Measurements from ENCODE around the gene RXRA.

RXRA gene

GRCh38 chr9:134419684-134420076 lies 93.4 kb downstream of the RXRA start:
- intact Hi-C loops (cut with DNase I): no loop called here

GRCh38 chr9:134420281-134420845 lies 94.1 kb downstream of the RXRA start:
- intact Hi-C loops (cut with DNase I): no loop called here
- DNase-seq: no peak

More at GRCh38 chr9:134419684-134420076, 93.4 kb downstream of the RXRA start:
- no peak for DNase-seq

DNA sequence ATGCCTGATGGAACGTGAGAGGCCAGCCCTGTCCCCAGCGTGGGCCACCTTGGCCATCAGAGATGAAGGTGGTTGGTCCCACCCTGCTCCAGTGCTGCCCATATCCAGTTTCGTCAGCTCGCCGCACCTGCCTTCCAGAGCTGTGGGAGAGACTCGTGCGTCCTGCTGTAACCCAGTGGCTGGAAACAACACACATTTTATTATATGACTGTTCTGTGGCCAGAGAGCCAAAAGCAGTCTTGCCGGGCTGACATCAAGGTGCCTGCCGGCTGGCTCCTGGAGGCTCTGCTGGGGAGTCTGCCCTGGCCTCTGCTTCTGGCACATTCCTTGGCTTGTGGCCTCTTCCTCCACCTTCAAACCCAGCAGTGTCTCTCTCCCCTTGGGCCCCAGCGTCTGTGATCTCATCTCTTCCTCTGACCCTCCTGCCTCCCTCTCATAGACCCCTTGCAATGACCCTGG lies 94.7 kb downstream of the RXRA start:
- DNase-seq: no peak
- intact Hi-C loops (cut with DNase I): no loop called here

DNA sequence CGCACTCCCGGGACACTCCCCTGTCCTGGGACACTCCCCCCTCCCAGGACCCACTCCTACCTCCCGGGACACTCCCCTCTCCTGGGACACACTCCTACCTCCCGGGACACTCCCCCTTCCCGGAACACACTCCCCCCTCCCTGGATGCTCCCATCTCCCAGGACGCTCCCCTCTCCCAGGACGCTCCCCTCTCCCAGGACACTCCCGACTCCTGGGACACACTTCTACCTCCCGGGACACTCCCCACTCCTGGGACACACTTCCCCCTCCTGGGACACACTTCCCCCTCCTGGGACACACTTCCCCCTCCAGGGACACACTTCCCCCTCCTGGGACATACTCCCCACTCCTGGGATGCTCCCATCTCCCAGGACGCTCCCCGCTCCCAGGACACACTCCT lies 95.6 kb downstream of the RXRA start:
- DNase-seq: no peak
- intact Hi-C loops (cut with DNase I): no loop called here

- intact Hi-C loops (cut with DNase I): no loop called here
- no peak for DNase-seq
Measured at GRCh38 chr9:134422301-134423090, 96.2 kb downstream of the RXRA start.

DNA sequence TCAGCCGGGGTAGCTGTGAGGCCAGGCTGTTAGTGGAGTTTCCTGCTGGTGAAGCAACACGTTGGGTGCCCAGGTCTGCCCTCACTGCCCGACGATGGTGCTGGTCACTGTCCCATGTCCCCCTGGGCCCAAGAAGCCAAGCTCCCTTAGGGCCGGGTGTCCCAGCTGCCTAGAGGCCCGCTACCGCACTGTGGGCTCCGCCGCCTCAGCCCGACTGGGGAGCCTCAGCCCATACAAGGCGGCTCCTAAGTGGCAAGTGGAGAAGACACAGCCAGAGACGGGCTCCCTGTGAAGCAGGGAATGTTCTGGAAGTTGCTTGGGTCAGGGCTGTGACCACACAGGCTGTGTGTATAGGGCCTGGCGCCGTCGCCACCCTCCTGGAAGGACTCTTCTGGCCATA lies 96.9 kb downstream of the RXRA start:
- intact Hi-C loops (cut with DNase I): no loop called here

GRCh38 chr9:134423749-134424148 lies 97.5 kb downstream of the RXRA start:
- intact Hi-C loops (cut with DNase I): no loop called here
- no peak for DNase-seq

More for the DNA sequence above, 96.9 kb downstream of the RXRA start:
- no peak for DNase-seq

GRCh38 chr9:134424818-134425217 lies 98.6 kb downstream of the RXRA start:
- intact Hi-C loops (cut with DNase I): no loop called here

DNA sequence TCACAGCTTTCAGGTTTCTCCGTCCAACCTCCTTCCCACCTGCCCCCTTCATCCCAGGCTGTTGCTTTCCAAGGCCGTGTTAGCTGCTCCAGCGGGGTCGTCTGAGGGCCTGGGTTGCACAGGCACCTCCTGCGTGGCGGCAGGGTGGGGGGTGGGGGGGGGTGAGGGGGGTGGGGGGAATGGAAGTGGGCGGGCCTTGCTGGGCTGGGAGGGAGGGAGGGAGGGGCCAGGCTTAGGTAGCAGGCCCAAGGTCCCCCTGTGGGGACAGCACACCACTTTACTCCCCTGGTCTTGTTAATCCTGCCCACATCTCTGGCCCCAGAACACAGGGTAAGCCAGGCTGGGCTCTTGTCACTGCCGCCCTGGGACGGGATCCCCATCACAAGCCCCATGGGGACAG lies 99.1 kb downstream of the RXRA start:
- DNase-seq: no peak
- intact Hi-C loops (cut with DNase I): no loop called here

More at GRCh38 chr9:134424818-134425217, 98.6 kb downstream of the RXRA start:
- DNase-seq: no peak

- intact Hi-C loops (cut with DNase I): no loop called here
- DNase-seq: no peak
Measured at GRCh38 chr9:134425812-134426211, 99.6 kb downstream of the RXRA start.

DNA sequence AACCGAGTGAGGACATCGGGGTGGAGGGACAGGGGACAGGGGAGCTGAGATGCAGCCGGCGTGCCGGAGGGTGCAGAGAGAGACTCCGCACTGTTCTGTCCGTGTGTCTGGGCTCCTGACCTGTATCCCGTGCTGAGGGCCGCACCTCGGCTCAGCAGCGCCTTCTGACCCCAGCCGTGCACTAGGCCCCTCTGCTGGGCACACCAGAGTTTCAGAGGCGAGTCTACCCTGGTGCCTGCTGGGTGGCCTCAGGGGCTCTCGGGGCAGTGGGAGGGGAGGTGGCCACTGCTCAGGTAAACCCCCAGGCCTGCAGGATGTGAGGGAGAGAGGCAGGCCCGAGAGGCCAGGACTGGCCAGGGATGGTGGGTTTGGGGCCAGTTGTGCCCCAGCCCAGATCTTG lies 100.2 kb downstream of the RXRA start:
- no peak for DNase-seq
- intact Hi-C loops (cut with DNase I): no loop called here

- no peak for DNase-seq
- intact Hi-C loops (cut with DNase I): no loop called here
Measured at GRCh38 chr9:134427153-134427782, 101.0 kb downstream of the RXRA start.

DNA sequence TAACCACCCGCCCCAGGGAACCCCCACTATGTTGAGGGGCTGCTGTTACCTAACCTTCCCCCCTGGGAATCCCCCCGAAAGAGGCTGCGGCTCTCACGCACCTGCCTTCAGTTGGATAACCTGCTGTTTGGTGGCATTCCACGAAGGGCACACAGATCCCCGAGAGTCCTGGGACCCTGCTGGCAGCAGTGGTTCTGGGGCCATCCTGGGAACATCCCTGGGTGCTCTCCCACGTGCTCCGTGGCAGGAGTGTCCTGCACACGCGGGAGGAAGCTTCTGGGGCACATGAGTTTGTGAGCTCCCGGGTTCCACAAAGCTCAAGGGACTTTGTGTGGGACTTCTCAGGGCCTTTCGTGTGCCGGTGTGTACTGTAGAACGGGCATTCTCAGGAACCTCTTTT lies 102.3 kb downstream of the RXRA start:
- intact Hi-C loops (cut with DNase I): no loop called here
- no peak for DNase-seq

DNA sequence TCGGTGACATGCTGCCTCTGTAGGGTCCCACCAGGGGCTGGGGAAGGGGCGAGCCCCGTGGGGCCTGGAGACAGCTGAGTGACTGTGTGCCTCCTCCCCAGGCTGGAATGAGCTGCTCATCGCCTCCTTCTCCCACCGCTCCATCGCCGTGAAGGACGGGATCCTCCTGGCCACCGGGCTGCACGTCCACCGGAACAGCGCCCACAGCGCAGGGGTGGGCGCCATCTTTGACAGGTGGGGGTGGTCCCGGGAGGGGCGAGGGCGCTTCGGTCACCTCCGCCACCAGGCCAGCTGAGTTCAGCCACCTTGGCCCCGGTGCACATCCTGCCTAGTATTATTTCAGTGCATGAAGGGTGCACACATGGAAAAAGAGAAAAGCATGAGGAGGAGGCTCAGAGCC lies 102.8 kb downstream of the RXRA start:
- intact Hi-C loops (cut with DNase I): no loop called here

DNA sequence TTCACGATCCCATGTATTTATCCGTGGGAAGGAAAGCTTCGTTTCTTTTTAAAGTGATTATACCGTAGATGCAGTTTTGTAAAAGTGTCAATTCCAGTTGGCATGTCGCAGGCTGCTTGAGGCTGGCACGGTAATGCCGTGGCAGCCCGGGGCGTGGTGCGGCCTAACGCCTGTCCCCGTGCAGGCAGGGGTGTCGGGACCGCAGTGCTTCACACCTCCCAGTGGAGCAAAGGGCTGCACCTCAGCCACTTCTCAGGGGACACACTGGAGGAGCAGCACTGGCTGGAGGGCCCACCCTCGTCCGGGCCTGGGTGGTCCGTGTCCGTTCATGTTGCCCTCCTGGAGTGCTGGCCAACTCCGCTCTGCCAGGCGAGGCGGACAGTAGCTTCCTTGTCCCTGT lies 103.2 kb downstream of the RXRA start:
- intact Hi-C loops (cut with DNase I): no loop called here
- DNase-seq: no peak

More for the DNA sequence above, 102.8 kb downstream of the RXRA start:
- DNase-seq: no peak

DNA sequence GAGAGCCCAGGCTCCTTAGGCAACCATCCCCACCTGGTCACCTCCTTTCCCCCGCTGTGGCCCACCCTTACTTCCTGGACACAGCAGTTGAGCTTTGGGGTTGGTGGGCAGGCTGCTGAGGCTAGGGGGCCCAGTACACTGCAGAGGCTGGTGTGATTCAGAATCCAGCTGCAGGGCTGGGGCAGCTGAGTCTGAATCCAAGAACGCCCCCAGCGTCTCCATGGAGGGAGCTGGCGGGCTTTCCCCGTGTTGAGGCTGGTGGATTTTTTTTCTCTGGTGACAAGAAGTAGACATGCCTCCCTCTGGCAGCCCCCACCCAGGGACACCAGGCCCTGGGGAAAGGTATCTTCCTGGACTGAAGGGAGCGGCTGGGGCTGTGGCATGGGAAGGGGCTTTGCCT lies 104.8 kb downstream of the RXRA start:
- no peak for DNase-seq
- intact Hi-C loops (cut with DNase I): no loop called here

DNA sequence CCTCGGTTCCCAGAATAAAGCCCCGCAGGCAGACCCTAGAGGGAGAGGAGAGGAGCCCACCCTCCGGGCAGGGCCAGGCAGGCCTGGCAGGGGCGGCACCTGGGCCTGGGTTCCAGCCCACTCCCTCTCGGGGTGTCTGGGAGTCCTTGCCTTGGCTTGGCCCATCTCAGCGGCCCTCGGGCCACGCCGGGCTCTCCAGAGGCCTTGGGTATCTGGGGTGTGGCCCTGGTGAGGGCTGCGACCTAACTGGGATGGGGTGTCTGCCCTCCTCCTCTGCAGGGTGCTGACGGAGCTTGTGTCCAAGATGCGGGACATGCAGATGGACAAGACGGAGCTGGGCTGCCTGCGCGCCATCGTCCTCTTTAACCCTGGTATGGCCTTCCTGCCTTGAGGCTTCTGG lies 105.4 kb downstream of the RXRA start:
- intact Hi-C loops (cut with DNase I): no loop called here
- no peak for DNase-seq

GRCh38 chr9:134432471-134432870 lies 106.2 kb downstream of the RXRA start:
- intact Hi-C loops (cut with DNase I): no loop called here
- no peak for DNase-seq

DNA sequence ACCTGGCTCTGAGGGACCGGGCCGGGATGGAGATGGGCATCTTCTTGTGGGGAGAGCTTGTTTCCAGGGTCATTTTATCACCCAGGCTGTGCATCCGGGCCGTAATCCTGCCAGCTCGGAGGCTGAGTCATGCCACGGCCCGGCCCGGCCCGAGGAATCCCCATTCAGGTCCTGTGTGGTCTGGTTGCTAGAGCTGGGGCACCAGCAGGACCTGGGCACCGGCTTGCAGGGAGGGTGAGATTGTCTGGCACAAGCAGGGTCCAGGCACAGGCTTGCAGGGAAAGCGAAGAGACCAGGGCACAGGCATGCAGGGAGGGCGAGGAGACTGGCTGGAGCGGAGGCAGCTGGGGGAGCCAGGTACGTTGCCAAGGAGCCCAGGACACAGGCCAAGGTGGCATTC lies 106.8 kb downstream of the RXRA start:
- peak in 4 of 10 donors; percentile 60 to 92 (median 85) for DNase-seq
- intact Hi-C loops (cut with DNase I): no loop called here

- intact Hi-C loops (cut with DNase I): loop anchor here (2.0 kb wide), 1 partner anchor 107 kb away; the partner anchor contains the start of gene RXRA
- DNase-seq: no peak
Measured at GRCh38 chr9:134433909-134434882, 107.9 kb downstream of the RXRA start.
